AG09319 (cell line): ENCODE data around the gene SGPP2.

ENCODE experiments used
- DNase-seq: peaks from one replicate; pipeline ENCODE4 v3.0.0-alpha.2; 2010; ENCODE audit warnings: low read depth; ENCODE audit errors: extremely low read depth
- TF ChIP-seq, protein P1 (sequence below): IDR thresholded peaks from 2 replicates; pipeline ENCODE4 v1.5.1; 2011; ENCODE audit warnings: low read depth, mild to moderate bottlenecking, inconsistent platforms, low read length, moderate library complexity

The SGPP2 gene, protein sequence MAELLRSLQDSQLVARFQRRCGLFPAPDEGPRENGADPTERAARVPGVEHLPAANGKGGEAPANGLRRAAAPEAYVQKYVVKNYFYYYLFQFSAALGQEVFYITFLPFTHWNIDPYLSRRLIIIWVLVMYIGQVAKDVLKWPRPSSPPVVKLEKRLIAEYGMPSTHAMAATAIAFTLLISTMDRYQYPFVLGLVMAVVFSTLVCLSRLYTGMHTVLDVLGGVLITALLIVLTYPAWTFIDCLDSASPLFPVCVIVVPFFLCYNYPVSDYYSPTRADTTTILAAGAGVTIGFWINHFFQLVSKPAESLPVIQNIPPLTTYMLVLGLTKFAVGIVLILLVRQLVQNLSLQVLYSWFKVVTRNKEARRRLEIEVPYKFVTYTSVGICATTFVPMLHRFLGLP

GRCh38 chr2:222424276-222424728 lies at the start of gene SGPP2:
TSS of gene SGPP2 (plus strand) at chr2:222424543. CDS start at chr2:222424603, 60 bp downstream.
- DNase-seq = no peak
- TF ChIP-seq, protein P1, sequence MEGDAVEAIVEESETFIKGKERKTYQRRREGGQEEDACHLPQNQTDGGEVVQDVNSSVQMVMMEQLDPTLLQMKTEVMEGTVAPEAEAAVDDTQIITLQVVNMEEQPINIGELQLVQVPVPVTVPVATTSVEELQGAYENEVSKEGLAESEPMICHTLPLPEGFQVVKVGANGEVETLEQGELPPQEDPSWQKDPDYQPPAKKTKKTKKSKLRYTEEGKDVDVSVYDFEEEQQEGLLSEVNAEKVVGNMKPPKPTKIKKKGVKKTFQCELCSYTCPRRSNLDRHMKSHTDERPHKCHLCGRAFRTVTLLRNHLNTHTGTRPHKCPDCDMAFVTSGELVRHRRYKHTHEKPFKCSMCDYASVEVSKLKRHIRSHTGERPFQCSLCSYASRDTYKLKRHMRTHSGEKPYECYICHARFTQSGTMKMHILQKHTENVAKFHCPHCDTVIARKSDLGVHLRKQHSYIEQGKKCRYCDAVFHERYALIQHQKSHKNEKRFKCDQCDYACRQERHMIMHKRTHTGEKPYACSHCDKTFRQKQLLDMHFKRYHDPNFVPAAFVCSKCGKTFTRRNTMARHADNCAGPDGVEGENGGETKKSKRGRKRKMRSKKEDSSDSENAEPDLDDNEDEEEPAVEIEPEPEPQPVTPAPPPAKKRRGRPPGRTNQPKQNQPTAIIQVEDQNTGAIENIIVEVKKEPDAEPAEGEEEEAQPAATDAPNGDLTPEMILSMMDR = no peak

DNA sequence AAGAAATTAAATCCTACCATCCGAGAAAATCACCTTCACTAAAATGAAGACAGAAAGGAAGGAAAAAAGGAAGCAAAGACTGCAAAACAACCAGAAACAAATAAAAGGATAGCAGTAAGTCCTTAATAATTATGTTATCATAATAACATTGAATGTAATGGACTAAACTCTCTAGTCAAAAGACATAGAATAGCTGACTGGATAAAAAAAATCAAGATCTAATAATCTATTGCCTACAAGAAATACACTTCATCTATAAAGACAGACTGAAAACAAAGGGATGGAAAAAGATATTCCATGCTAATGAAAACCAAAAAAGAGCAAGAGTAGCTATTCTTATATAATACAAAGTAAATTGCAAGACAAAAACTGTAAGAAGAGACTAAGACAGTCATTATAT lies 48.5 kb upstream of the SGPP2 start:
- no peak for DNase-seq
- TF ChIP-seq, protein P1 = no peak

DNA sequence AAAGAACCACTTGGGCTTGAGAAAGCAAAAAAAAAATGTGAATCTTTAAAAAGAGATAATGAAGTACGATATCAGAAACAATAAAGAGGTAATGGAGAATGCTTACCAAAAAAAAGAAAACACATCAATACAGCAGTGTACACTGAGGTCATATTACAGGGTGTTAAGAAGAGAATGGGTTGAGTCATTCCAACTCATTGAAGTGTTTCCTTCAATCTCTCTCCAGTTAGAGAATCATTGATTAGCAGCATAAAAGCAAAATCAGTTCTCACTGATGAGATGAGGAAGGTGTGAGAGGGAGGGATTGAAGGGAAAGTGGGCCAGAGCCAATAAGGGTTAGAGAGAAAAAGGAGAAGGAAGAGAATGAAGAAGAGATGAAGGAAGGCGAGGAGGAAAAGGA lies 43.9 kb upstream of the SGPP2 start:
- TF ChIP-seq, protein P1 = no peak
- DNase-seq = no peak

GRCh38 chr2:222381566-222381965 lies 42.8 kb upstream of the SGPP2 start:
- TF ChIP-seq, protein P1 = no peak
- DNase-seq = no peak

DNA sequence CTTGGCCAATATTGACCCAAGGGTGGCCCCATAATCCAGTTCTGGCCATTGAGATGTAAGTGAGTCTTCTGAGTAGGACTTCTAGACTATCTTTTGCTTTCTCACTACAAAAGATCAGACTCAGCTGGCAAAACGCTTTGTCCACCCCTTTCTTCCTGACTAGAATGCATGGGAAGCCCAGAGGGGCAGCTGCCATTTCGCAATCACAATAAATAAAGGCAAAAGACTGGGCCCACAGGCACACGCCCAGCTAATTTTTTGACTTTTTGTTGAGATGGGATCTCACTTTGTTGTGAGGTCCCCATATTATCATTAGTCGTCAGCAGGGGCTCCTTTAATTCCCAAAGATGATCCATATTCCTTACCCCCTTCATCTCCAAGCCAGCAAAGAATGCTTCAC lies 41.1 kb upstream of the SGPP2 start:
- TF ChIP-seq, protein P1 = no peak
- DNase-seq = no peak

DNA sequence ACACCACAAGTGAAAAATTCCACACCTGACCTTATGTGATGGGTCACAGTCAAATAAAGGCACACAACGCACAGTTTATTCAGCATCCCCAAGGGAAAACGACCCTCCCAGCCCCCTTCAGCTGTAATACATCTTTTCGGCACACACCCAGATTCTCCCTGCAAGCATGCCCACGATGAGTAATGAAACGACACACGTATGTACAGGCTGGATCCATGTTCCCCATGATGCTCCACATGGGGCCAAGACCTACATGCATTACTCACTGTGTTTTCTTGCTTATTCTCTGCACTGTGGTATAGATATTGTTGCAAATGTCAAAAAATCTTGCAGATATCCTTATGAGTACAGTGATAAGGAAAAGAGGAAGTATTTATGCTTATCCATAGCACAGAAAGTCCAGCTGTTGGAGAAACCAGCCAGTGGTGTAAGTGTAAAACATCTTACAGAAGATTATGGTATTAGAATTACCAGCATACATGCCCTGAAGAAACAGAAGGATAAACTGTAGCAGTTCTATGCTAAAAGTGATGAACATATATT lies 32.5 kb upstream of the SGPP2 start:
- TF ChIP-seq, protein P1 = no peak
- DNase-seq = no peak

- TF ChIP-seq, protein P1 = no peak
- no peak for DNase-seq
Measured at GRCh38 chr2:222393733-222394267, 30.5 kb upstream of the SGPP2 start.
